GM23338 (cell line): ENCODE results near the gene PLG.

Experiments
- CREB1 ChIP-seq: fragments of 250-450 bp; sonication (Bioruptor Pico); IDR thresholded peaks from 2 replicates; pipeline ENCODE4 v1.5.0; 2020; ENCODE audit warnings: low read depth, mild to moderate bottlenecking, moderate library complexity
- EZH2 ChIP-seq: fragments of 200-600 bp; sonication (generic); IDR thresholded peaks from one replicate; pipeline ENCODE4 v1.8.0; 2017; ENCODE audit warnings: antibody characterized with exemption, mild to moderate bottlenecking, low read depth; ENCODE audit not compliant: unreplicated experiment
- EZH2phosphoT487 ChIP-seq: fragments of 200-600 bp; sonication (generic); IDR thresholded peaks from one replicate; pipeline ENCODE4 v1.8.1; 2018; ENCODE audit warnings: antibody characterized with exemption; ENCODE audit not compliant: unreplicated experiment
- NANOG ChIP-seq: IDR thresholded peaks from 2 replicates; pipeline ENCODE4 v1.6.1; 2016; ENCODE audit warnings: antibody characterized with exemption, borderline replicate concordance
- POLR2AphosphoS5 ChIP-seq: IDR thresholded peaks from 2 replicates; pipeline ENCODE4 v1.6.1; 2016; ENCODE audit warnings: antibody characterized with exemption, low read depth
- ZNF114 ChIP-seq: fragments of 250-450 bp; sonication (Bioruptor Pico); IDR thresholded peaks from 2 replicates; pipeline ENCODE4 v1.5.0; 2020; ENCODE audit warnings: mild to moderate bottlenecking, moderate library complexity
- TF ChIP-seq, protein P1 (sequence below), 2 experiments: fragments of 200-600 bp in 1 of 2; sonication (generic) in 1 of 2; conservative IDR thresholded peaks; 2 replicates each; pipeline versions ENCODE4 v1.5.1 to v1.6.1; 2016 to 2017; ENCODE audit warnings: antibody characterized with exemption in 2 of 2, low read depth in 2 of 2, mild to moderate bottlenecking in 2 of 2, moderate library complexity in 1 of 2
- TF ChIP-seq, protein P2 (sequence below): IDR thresholded peaks from one replicate; pipeline ENCODE4 v1.6.1; 2018; ENCODE audit warnings: antibody characterized with exemption; ENCODE audit not compliant: unreplicated experiment
- TF ChIP-seq, protein P3 (sequence below): IDR thresholded peaks from 2 replicates; pipeline ENCODE4 v1.6.1; 2016; ENCODE audit warnings: antibody characterized with exemption

DNA sequence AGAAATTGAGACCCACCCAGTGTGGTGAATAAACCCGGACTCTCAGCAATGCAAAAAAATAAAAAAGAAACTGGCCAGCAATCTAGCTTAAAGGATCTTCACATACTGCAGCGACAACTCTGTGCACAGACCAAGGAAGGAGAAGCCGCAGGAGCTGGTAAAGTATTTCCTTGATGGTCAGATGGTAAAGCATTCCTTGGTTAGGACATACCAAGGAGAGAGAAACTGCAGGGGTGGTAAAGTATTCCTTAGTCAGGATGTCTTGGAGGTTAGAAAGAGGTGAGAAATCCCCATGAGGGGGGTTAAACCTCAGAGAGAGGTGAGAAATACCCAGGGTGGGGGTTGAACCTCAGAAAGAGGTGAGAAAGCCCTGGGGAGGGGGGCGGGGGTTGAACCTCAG is 86.8 kb downstream of the PLG start:
- TF ChIP-seq, protein P1, sequence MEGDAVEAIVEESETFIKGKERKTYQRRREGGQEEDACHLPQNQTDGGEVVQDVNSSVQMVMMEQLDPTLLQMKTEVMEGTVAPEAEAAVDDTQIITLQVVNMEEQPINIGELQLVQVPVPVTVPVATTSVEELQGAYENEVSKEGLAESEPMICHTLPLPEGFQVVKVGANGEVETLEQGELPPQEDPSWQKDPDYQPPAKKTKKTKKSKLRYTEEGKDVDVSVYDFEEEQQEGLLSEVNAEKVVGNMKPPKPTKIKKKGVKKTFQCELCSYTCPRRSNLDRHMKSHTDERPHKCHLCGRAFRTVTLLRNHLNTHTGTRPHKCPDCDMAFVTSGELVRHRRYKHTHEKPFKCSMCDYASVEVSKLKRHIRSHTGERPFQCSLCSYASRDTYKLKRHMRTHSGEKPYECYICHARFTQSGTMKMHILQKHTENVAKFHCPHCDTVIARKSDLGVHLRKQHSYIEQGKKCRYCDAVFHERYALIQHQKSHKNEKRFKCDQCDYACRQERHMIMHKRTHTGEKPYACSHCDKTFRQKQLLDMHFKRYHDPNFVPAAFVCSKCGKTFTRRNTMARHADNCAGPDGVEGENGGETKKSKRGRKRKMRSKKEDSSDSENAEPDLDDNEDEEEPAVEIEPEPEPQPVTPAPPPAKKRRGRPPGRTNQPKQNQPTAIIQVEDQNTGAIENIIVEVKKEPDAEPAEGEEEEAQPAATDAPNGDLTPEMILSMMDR (conservative IDR thresholded peaks at IDR 0.05; ENCODE audit: low read depth in 2 of 2) = no peak
- TF ChIP-seq, protein P2, sequence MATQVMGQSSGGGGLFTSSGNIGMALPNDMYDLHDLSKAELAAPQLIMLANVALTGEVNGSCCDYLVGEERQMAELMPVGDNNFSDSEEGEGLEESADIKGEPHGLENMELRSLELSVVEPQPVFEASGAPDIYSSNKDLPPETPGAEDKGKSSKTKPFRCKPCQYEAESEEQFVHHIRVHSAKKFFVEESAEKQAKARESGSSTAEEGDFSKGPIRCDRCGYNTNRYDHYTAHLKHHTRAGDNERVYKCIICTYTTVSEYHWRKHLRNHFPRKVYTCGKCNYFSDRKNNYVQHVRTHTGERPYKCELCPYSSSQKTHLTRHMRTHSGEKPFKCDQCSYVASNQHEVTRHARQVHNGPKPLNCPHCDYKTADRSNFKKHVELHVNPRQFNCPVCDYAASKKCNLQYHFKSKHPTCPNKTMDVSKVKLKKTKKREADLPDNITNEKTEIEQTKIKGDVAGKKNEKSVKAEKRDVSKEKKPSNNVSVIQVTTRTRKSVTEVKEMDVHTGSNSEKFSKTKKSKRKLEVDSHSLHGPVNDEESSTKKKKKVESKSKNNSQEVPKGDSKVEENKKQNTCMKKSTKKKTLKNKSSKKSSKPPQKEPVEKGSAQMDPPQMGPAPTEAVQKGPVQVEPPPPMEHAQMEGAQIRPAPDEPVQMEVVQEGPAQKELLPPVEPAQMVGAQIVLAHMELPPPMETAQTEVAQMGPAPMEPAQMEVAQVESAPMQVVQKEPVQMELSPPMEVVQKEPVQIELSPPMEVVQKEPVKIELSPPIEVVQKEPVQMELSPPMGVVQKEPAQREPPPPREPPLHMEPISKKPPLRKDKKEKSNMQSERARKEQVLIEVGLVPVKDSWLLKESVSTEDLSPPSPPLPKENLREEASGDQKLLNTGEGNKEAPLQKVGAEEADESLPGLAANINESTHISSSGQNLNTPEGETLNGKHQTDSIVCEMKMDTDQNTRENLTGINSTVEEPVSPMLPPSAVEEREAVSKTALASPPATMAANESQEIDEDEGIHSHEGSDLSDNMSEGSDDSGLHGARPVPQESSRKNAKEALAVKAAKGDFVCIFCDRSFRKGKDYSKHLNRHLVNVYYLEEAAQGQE = no peak
- TF ChIP-seq EZH2 = no peak
- no peak for TF ChIP-seq EZH2phosphoT487
- TF ChIP-seq POLR2AphosphoS5 = no peak
- no peak for TF ChIP-seq NANOG
- TF ChIP-seq ZNF114 = no peak
- no peak for TF ChIP-seq CREB1 (CRISPR knock-in tag)
- TF ChIP-seq, protein P3, sequence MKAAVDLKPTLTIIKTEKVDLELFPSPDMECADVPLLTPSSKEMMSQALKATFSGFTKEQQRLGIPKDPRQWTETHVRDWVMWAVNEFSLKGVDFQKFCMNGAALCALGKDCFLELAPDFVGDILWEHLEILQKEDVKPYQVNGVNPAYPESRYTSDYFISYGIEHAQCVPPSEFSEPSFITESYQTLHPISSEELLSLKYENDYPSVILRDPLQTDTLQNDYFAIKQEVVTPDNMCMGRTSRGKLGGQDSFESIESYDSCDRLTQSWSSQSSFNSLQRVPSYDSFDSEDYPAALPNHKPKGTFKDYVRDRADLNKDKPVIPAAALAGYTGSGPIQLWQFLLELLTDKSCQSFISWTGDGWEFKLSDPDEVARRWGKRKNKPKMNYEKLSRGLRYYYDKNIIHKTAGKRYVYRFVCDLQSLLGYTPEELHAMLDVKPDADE = no peak
